GM23338 (cell line): ENCODE measurements around the gene PLA2G7. TPM values are rescaled to one million over a fixed set of nuclear protein-coding genes. Genes with fewer than 3 reads are reported as not detected.

ENCODE experiments used
- CREB1 ChIP-seq: fragments of 250-450 bp; sonication (Bioruptor Pico); IDR thresholded peaks from 2 replicates; pipeline ENCODE4 v1.5.0; 2020; ENCODE audit warnings: low read depth, mild to moderate bottlenecking, moderate library complexity
- CTCF ChIP-seq, 2 experiments: fragments of 200-600 bp in 1 of 2; sonication (generic) in 1 of 2; conservative IDR thresholded peaks; 2 replicates each; pipeline versions ENCODE4 v1.5.1 to v1.6.1; 2016 to 2017; ENCODE audit warnings: antibody characterized with exemption in 2 of 2, low read depth in 2 of 2, mild to moderate bottlenecking in 2 of 2, moderate library complexity in 1 of 2
- ETS1 ChIP-seq: IDR thresholded peaks from 2 replicates; pipeline ENCODE4 v1.6.1; 2016; ENCODE audit warnings: antibody characterized with exemption
- EZH2 ChIP-seq: fragments of 200-600 bp; sonication (generic); IDR thresholded peaks from one replicate; pipeline ENCODE4 v1.8.0; 2017; ENCODE audit warnings: antibody characterized with exemption, mild to moderate bottlenecking, low read depth; ENCODE audit not compliant: unreplicated experiment
- EZH2phosphoT487 ChIP-seq: fragments of 200-600 bp; sonication (generic); IDR thresholded peaks from one replicate; pipeline ENCODE4 v1.8.1; 2018; ENCODE audit warnings: antibody characterized with exemption; ENCODE audit not compliant: unreplicated experiment
- JUNB ChIP-seq: IDR thresholded peaks from one replicate; pipeline ENCODE4 v1.6.1; 2016; ENCODE audit warnings: antibody characterized with exemption; ENCODE audit not compliant: unreplicated experiment
- NANOG ChIP-seq: IDR thresholded peaks from 2 replicates; pipeline ENCODE4 v1.6.1; 2016; ENCODE audit warnings: antibody characterized with exemption, borderline replicate concordance
- POLR2AphosphoS5 ChIP-seq: IDR thresholded peaks from 2 replicates; pipeline ENCODE4 v1.6.1; 2016; ENCODE audit warnings: antibody characterized with exemption, low read depth
- STAT1 ChIP-seq: IDR thresholded peaks from one replicate; pipeline ENCODE4 v1.6.1; 2016; ENCODE audit warnings: antibody characterized with exemption; ENCODE audit not compliant: unreplicated experiment
- ZNF114 ChIP-seq: fragments of 250-450 bp; sonication (Bioruptor Pico); IDR thresholded peaks from 2 replicates; pipeline ENCODE4 v1.5.0; 2020; ENCODE audit warnings: mild to moderate bottlenecking, moderate library complexity
- ZNF331 ChIP-seq: fragments of 250-450 bp; sonication (Bioruptor Pico); IDR thresholded peaks from 2 replicates; pipeline ENCODE4 v1.5.0; 2020; ENCODE audit warnings: low read depth, mild to moderate bottlenecking, moderate library complexity
- ZNF462 ChIP-seq: fragments of 250-450 bp; sonication (Bioruptor Pico); IDR thresholded peaks from 2 replicates; pipeline ENCODE4 v1.5.0; 2020; ENCODE audit warnings: mild to moderate bottlenecking, moderate library complexity
- polyA plus RNA-seq: library from polyadenylated mRNA; unstranded; fragments of >200 nt; fragmentation: Nextera tagmentation; extraction: Ambion mirVana; gene quantifications from 2 replicates; pipeline ENCODE4 v1.2.1, GENCODE V29; 2016
- total RNA-seq: library from RNA; depleted of rRNA; stranded (reverse); fragments of >200 nt; shearing (Covaris generic); gene quantifications from 2 replicates; pipeline ENCODE4 v1.2.3, GENCODE V29; 2014

PLA2G7 gene
- total and polyA plus RNA-seq, 2 experiments from 2014 or later: 2.4 to 2.8 TPM

- TF ChIP-seq ZNF462 (CRISPR knock-in tag) (no peak), EZH2 (no peak), NANOG (no peak), ETS1 (no peak), ZNF114 (CRISPR knock-in tag) (no peak), CREB1 (CRISPR knock-in tag) (no peak), CTCF (conservative IDR thresholded peaks at IDR 0.05; ENCODE audit: low read depth in 2 of 2) (no peak), ZNF331 (CRISPR knock-in tag) (no peak), JUNB (no peak), EZH2phosphoT487 (no peak), POLR2AphosphoS5 (no peak), STAT1 (no peak)
Observed at GRCh38 chr6:46746696-46747095, 11.5 kb upstream of the PLA2G7 start, which contains the start of gene ANKRD66 (continued).
